Endothelial cell of umbilical vein (primary cell): Measurements from ENCODE around the gene POR. TPM values are rescaled to one million over a fixed set of nuclear protein-coding genes. Genes with fewer than 3 reads are reported as not detected.

ENCODE experiments used
- BruUV-seq: library from RNA; stranded (reverse); fragments of 400-500 nt; replicated peaks from 2 replicates; lab custom pipeline; 2021; lab: Mats Ljungman, UMichigan
- CTCF ChIA-PET: fragments of 300-600, 350-600 bp; sonication (Branson Sonifier 250); formaldehyde crosslinking; loops from one replicate; lab custom pipeline; 2021; ENCODE audit warnings: antibody characterized with exemption, inconsistent platforms; lab: Charles Lee
- POLR2A ChIA-PET: fragments of 300-600, 350-600 bp; sonication (Branson Sonifier 250); formaldehyde crosslinking; loops from one replicate; lab custom pipeline; 2021; ENCODE audit warnings: antibody characterized with exemption, inconsistent platforms; lab: Charles Lee
- DNase-seq: peaks from one replicate; pipeline ENCODE4 v3.0.0-alpha.2; 2011; ENCODE audit warnings: low read depth, low spot score
- FAIRE-seq: peaks from 2 replicates; lab custom pipeline; 2011; peaks lifted over from hg19 to GRCh38; lab: Jason Lieb, UNC
- H2AFZ ChIP-seq: 2 replicates; pipeline ENCODE4 v1.6.0; 2012; ENCODE audit warnings: low read depth, low read length, control low read depth, inconsistent platforms
- H3K27ac ChIP-seq: 2 replicates; pipeline ENCODE4 v1.5.1; 2011; ENCODE audit warnings: low read depth, mild to moderate bottlenecking, control low read depth, low read length, moderate library complexity; ENCODE audit not compliant: insufficient read depth
- H3K27me3 ChIP-seq, 2 experiments: 2 replicates each; pipeline versions ENCODE4 v1.6.0 to v1.6.1; 2011; ENCODE audit warnings: low read length in 2 of 2, mixed read lengths in 1 of 2; ENCODE audit not compliant: control insufficient read depth in 2 of 2, insufficient read depth in 2 of 2
- H3K36me3 ChIP-seq, 2 experiments: 2 replicates in 1 of 2; 3 replicates in 1 of 2; pipeline ENCODE4 v1.5.1; 2011; ENCODE audit warnings: low read length in 2 of 2, mild to moderate bottlenecking in 1 of 2, moderate library complexity in 1 of 2; ENCODE audit not compliant: control insufficient read depth in 2 of 2, insufficient read depth in 2 of 2; ENCODE audit errors: extremely low read depth in 1 of 2
- H3K4me1 ChIP-seq: 3 replicates; pipeline ENCODE4 v1.5.1; 2011; ENCODE audit warnings: mild to moderate bottlenecking, low read length; ENCODE audit not compliant: control insufficient read depth, insufficient read depth; ENCODE audit errors: extremely low read depth
- H3K4me2 ChIP-seq: 2 replicates; pipeline ENCODE4 v1.6.1; 2011; ENCODE audit warnings: low read length, control low read depth, mixed read lengths; ENCODE audit not compliant: insufficient read depth
- H3K4me3 ChIP-seq, 3 experiments: fragments of 200-600 bp in 1 of 3; sonication (generic), shearing (Covaris generic) in 1 of 3; replicated peaks in 1 of 3; 2 replicates each; pipeline ENCODE4 v1.5.1; 2011 to 2016; ENCODE audit warnings: control low read depth in 3 of 3, low read length in 3 of 3, mild to moderate bottlenecking in 2 of 3, inconsistent platforms in 1 of 3, low read depth in 1 of 3, moderate library complexity in 1 of 3; ENCODE audit not compliant: insufficient read depth in 1 of 3
- H3K79me2 ChIP-seq: 2 replicates; pipeline ENCODE4 v1.6.0; 2012; ENCODE audit warnings: low read length, inconsistent platforms; ENCODE audit not compliant: control insufficient read depth, insufficient read depth
- H3K9ac ChIP-seq: replicated peaks from 2 replicates; pipeline ENCODE3; 2011; ENCODE audit warnings: low read length, control low read depth; ENCODE audit not compliant: insufficient read depth; ENCODE audit errors: extremely low read depth
- H3K9me1 ChIP-seq: replicated peaks from 3 replicates; pipeline ENCODE4 v1.6.0; 2011; ENCODE audit warnings: mild to moderate bottlenecking, low read length; ENCODE audit not compliant: control insufficient read depth, insufficient read depth; ENCODE audit errors: extremely low read depth
- H3K9me3 ChIP-seq: replicated peaks from 2 replicates; pipeline ENCODE4 v1.5.1; 2012; ENCODE audit warnings: low read length, inconsistent platforms; ENCODE audit not compliant: control insufficient read depth, insufficient read depth
- H4K20me1 ChIP-seq: replicated peaks from 2 replicates; pipeline ENCODE3; 2011; ENCODE audit warnings: mild to moderate bottlenecking, low read length; ENCODE audit not compliant: control insufficient read depth, insufficient read depth; ENCODE audit errors: extremely low read depth
- EZH2 ChIP-seq: IDR thresholded peaks from 2 replicates; pipeline ENCODE4 v1.6.1; 2012; ENCODE audit warnings: borderline replicate concordance, low read depth, mild to moderate bottlenecking, moderate library complexity, low read length, inconsistent platforms; ENCODE audit not compliant: severe bottlenecking
- GATA2 ChIP-seq: IDR thresholded peaks from 2 replicates; pipeline ENCODE4 v1.7.0; 2011; ENCODE audit warnings: low read depth, mild to moderate bottlenecking, moderate library complexity, mixed read lengths, low read length; ENCODE audit not compliant: insufficient read length, insufficient read depth
- MAX ChIP-seq: IDR thresholded peaks from 2 replicates; pipeline ENCODE4 v1.6.1; 2011; ENCODE audit not compliant: insufficient read depth, insufficient read length
- MYC ChIP-seq: IDR thresholded peaks from one replicate; pipeline ENCODE4 v1.6.1; 2011; ENCODE audit warnings: mild to moderate bottlenecking, low read depth, low read length
- POLR2A ChIP-seq: IDR thresholded peaks from 2 replicates; pipeline ENCODE4 v1.6.1; 2012; ENCODE audit warnings: low read depth, mild to moderate bottlenecking, control low read depth, low read length
- POLR2AphosphoS5 ChIP-seq: IDR thresholded peaks from 2 replicates; pipeline ENCODE4 v1.6.1; 2012; ENCODE audit warnings: low read depth, mild to moderate bottlenecking, control low read depth, low read length, moderate library complexity; ENCODE audit not compliant: insufficient read depth
- dilution Hi-C: fragments of 300-500 bp; cut with MboI; formaldehyde crosslinking; loops from one replicate; pipeline ENCODE4 v1.15.0; 2019; ENCODE audit warnings: low sequenced_read_pairs; ENCODE audit not compliant: extremely low pct_ligation_motif_present
- intact Hi-C: fragments of 100-400 bp; cut with micrococcal nuclease; formaldehyde crosslinking; loops from one replicate; pipeline ENCODE4 v1.10.0; 2022
- polyA plus RNA-seq, 4 experiments: library from polyadenylated mRNA; depleted of rRNA in 3 of 4; stranded (reverse) in 3 of 4; unstranded in 1 of 4; fragments of >200 nt; gene quantifications; 2 replicates each; pipeline versions ENCODE4 v1.2.1 to v1.2.3, GENCODE V29; 2011 to 2012; ENCODE audit warnings: missing spikeins in 1 of 4
- total RNA-seq: library from RNA; stranded (reverse); gene quantifications from 2 replicates; pipeline ENCODE4 v1.2.3, GENCODE V29; 2021
- TF ChIP-seq, protein P1 (sequence below), 2 donors: IDR thresholded peaks; 1 replicate in 1 of 2; 2 replicates in 1 of 2; pipeline ENCODE4 v1.5.1; 2011; ENCODE audit warnings: low read length in 2 of 2, mild to moderate bottlenecking in 2 of 2, moderate library complexity in 2 of 2, control low read depth in 1 of 2, inconsistent platforms in 1 of 2, low read depth in 1 of 2; ENCODE audit not compliant: insufficient read depth in 1 of 2; ENCODE audit errors: extremely low read depth in 1 of 2

POR gene
- total and polyA plus RNA-seq, 2 donors (not counting 3 experiments of a cell fraction or from before 2014, with no cell fraction given) = 59.5 to 73.6 TPM

- peak; percentile 95 for DNase-seq
- Histone ChIP-seq H3K79me2 (no peaks in the 10 kb centered on the region), H3K27ac (peak within 1 kb of the TSS; percentile 40), H3K27me3 (no peaks in the 10 kb centered on the region), H3K4me1 (peaks cover 4% of the 10 kb centered on the region), H2AFZ (peak within 1 kb of the TSS; percentile 97), H3K36me3 (peaks cover 0 to 10% of the 10 kb centered on the region in 2 experiments), H3K4me3 (peak within 1 kb of the TSS; percentile 53 to 96 (median 57)), H3K9me3 (no peaks in the 10 kb centered on the region), H4K20me1 (no peaks in the 10 kb centered on the region), H3K4me2 (peak within 1 kb of the TSS; percentile 76), H3K9me1 (no peaks in the 10 kb centered on the region), H3K9ac (peak within 1 kb of the TSS; percentile 50)
- CTCF ChIA-PET = interaction anchor here (1.0 to 2.4 kb wide), 3 partner anchors 14 to 78 kb away, joined by 3 to 6 read pairs (median 3); no protein-coding TSS in a partner anchor
- intact Hi-C loops = loop anchor here (1.0 to 2.0 kb wide), 2 partner anchors 80 to 115 kb away; partner anchors contain the start of genes POR and RHBDD2
- FAIRE-seq = peak; percentile 94
- TF ChIP-seq EZH2 = no peak
- no peak for TF ChIP-seq GATA2
- TF ChIP-seq MAX = peak; percentile 11
- TF ChIP-seq MYC = no peak
- TF ChIP-seq, protein P1, sequence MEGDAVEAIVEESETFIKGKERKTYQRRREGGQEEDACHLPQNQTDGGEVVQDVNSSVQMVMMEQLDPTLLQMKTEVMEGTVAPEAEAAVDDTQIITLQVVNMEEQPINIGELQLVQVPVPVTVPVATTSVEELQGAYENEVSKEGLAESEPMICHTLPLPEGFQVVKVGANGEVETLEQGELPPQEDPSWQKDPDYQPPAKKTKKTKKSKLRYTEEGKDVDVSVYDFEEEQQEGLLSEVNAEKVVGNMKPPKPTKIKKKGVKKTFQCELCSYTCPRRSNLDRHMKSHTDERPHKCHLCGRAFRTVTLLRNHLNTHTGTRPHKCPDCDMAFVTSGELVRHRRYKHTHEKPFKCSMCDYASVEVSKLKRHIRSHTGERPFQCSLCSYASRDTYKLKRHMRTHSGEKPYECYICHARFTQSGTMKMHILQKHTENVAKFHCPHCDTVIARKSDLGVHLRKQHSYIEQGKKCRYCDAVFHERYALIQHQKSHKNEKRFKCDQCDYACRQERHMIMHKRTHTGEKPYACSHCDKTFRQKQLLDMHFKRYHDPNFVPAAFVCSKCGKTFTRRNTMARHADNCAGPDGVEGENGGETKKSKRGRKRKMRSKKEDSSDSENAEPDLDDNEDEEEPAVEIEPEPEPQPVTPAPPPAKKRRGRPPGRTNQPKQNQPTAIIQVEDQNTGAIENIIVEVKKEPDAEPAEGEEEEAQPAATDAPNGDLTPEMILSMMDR (IDR thresholded peaks at IDR 0.05; ENCODE audit: extremely low read depth in 1 of 2, insufficient read depth in 1 of 2, low read depth in 1 of 2, low read length in 2 of 2) = peak in 1 of 2 donors; percentile 19
- peak; percentile 80 for TF ChIP-seq POLR2AphosphoS5
- TF ChIP-seq POLR2A = peak; percentile 78
- POLR2A ChIA-PET = interaction anchor here (0.8 kb wide), 1 partner anchor 79 kb away, joined by 4 read pairs; no protein-coding TSS in a partner anchor
- dilution Hi-C loops = no loop called here
- no TSS peak for BruUV-seq
Observed at GRCh38 chr7:75994388-75995051, 79.6 kb downstream of the POR start, which contains the start of gene TMEM120A. TSS of gene TMEM120A (minus strand) at chr7:75994595. CDS start at chr7:75994570, 25 bp downstream.
